HCT116 (cell line): ENCODE results near the gene CNKSR3. TPM values are rescaled to one million over a fixed set of nuclear protein-coding genes. Genes with fewer than 3 reads are reported as not detected.

Experiments
- ATAC-seq: fragments of 200-7000 bp; cut with Tn5 transposase; 2 replicates; pipeline ENCODE4 v1.9.1; 2020; ENCODE audit warnings: mild to moderate bottlenecking, moderate library complexity
- BruUV-seq: library from RNA; stranded (reverse); fragments of 400-500 nt; replicated peaks from 2 replicates; lab custom pipeline; 2021; lab: Mats Ljungman, UMichigan
- CTCF ChIA-PET: fragments of 300-600 bp; sonication (Branson Sonifier 250); formaldehyde crosslinking; loops from one replicate; lab custom pipeline; 2021; ENCODE audit warnings: antibody characterized with exemption; lab: Charles Lee
- POLR2A ChIA-PET: fragments of 300-600, 350-600 bp; sonication (Branson Sonifier 250); formaldehyde crosslinking; loops from one replicate; lab custom pipeline; 2021; ENCODE audit warnings: antibody characterized with exemption; lab: Charles Lee
- RAD21 ChIA-PET, 2 experiments: fragments of 300-600 bp; sonication (Branson Sonifier 250); formaldehyde crosslinking; loops; one replicate each; lab custom pipeline; 2023; ENCODE audit warnings: low total read pairs in 2 of 2; ENCODE audit not compliant: uncharacterized antibody in 2 of 2, unreplicated experiment in 2 of 2, low non-redundant PET in 1 of 2; lab: Charles Lee
- DNase-seq: peaks from one replicate; pipeline ENCODE4 v3.0.0-alpha.2; 2010; ENCODE audit warnings: low read depth, low spot score
- H2AFZ ChIP-seq: fragments of 200-600 bp; shearing (Covaris generic), sonication (generic); 2 replicates; pipeline ENCODE4 v1.6.1; 2017; ENCODE audit warnings: low read depth, mixed run types, mixed read lengths, antibody characterized with exemption, low read length; ENCODE audit not compliant: poor library complexity, severe bottlenecking
- H3K27ac ChIP-seq: 2 replicates; pipeline ENCODE4 v1.5.1; 2012; ENCODE audit warnings: low read depth, low read length
- H3K27me3 ChIP-seq: fragments of 200-600 bp; sonication (generic); 2 replicates; pipeline ENCODE4 v1.6.1; 2016; ENCODE audit warnings: mixed run types, low read length, mixed read lengths; ENCODE audit not compliant: insufficient read depth
- H3K36me3 ChIP-seq, 2 experiments: fragments of 200-500 bp in 1 of 2; fragments of 200-600 bp in 1 of 2; sonication (Bioruptor generic) in 1 of 2; sonication (generic) in 1 of 2; 2 replicates each; pipeline versions ENCODE4 v1.5.1 to v1.6.1; 2014 to 2016; ENCODE audit warnings: low read length in 2 of 2, inconsistent platforms in 1 of 2, mixed read lengths in 1 of 2, mixed run types in 1 of 2; ENCODE audit not compliant: insufficient read depth in 2 of 2, control insufficient read depth in 1 of 2
- H3K4me1 ChIP-seq, 2 experiments: fragments of 200-600 bp in 1 of 2; sonication (generic) in 1 of 2; 2 replicates each; pipeline versions ENCODE4 v1.5.1 to v1.6.1; 2012 to 2017; ENCODE audit warnings: low read length in 2 of 2, inconsistent platforms in 1 of 2, mild to moderate bottlenecking in 1 of 2, mixed read lengths in 1 of 2, mixed run types in 1 of 2, moderate library complexity in 1 of 2; ENCODE audit not compliant: insufficient read depth in 2 of 2, control insufficient read depth in 1 of 2
- H3K4me2 ChIP-seq: fragments of 200-600 bp; sonication (generic); 2 replicates; pipeline ENCODE4 v1.6.1; 2017; ENCODE audit warnings: mixed run types, low read length, mixed read lengths
- H3K4me3 ChIP-seq, 2 experiments: fragments of 200-600 bp in 1 of 2; sonication (generic) in 1 of 2; replicated peaks in 1 of 2; 2 replicates each; pipeline ENCODE4 v1.5.1; 2011 to 2016; ENCODE audit warnings: low read length in 2 of 2, control low read depth in 1 of 2, low read depth in 1 of 2, mild to moderate bottlenecking in 1 of 2, mixed read lengths in 1 of 2, mixed run types in 1 of 2
- H3K79me2 ChIP-seq: fragments of 200-600 bp; sonication (generic); 2 replicates; pipeline ENCODE4 v1.6.1; 2017; ENCODE audit warnings: mild to moderate bottlenecking, mixed run types, low read length, moderate library complexity, mixed read lengths; ENCODE audit not compliant: insufficient read depth
- H3K9ac ChIP-seq: fragments of 200-600 bp; sonication (generic); 2 replicates; pipeline ENCODE4 v1.6.1; 2016; ENCODE audit warnings: low read length, mixed read lengths
- H3K9me2 ChIP-seq: fragments of 200-600 bp; sonication (generic), shearing (Covaris generic); 2 replicates; pipeline ENCODE4 v1.6.1; 2017; ENCODE audit warnings: mixed run types, mild to moderate bottlenecking, moderate library complexity; ENCODE audit not compliant: insufficient read depth
- H3K9me3 ChIP-seq, 2 experiments: fragments of 200-500 bp in 1 of 2; fragments of 200-600 bp in 1 of 2; sonication (Bioruptor generic) in 1 of 2; sonication (generic) in 1 of 2; 2 replicates each; pipeline ENCODE4 v1.6.1; 2014 to 2017; ENCODE audit warnings: low read length in 2 of 2, mixed read lengths in 2 of 2, inconsistent platforms in 1 of 2, low read depth in 1 of 2, mild to moderate bottlenecking in 1 of 2, mixed run types in 1 of 2, moderate library complexity in 1 of 2; ENCODE audit not compliant: control insufficient read depth in 1 of 2, insufficient read depth in 1 of 2
- H4K20me1 ChIP-seq: fragments of 200-600 bp; sonication (generic), shearing (Covaris generic); 2 replicates; pipeline ENCODE4 v1.6.1; 2017; ENCODE audit warnings: mixed run types, mild to moderate bottlenecking, moderate library complexity; ENCODE audit not compliant: insufficient read depth
- ATF3 ChIP-seq: IDR thresholded peaks from 2 replicates; pipeline ENCODE4 v1.6.1; 2012
- EGR1 ChIP-seq: IDR thresholded peaks from 2 replicates; pipeline ENCODE4 v1.6.1; 2012; ENCODE audit warnings: low read depth
- ELF1 ChIP-seq: IDR thresholded peaks from 2 replicates; pipeline ENCODE4 v1.6.1; 2012; ENCODE audit warnings: low read depth, borderline replicate concordance
- EZH2 ChIP-seq: fragments of 200-600 bp; sonication (generic); IDR thresholded peaks from 2 replicates; pipeline ENCODE4 v1.6.1; 2017; ENCODE audit warnings: antibody characterized with exemption, mixed run types
- EZH2phosphoT487 ChIP-seq: fragments of 200-600 bp; IDR thresholded peaks from 2 replicates; pipeline ENCODE4 v1.6.1; 2018; ENCODE audit warnings: antibody characterized with exemption, borderline replicate concordance
- FOSL1 ChIP-seq: IDR thresholded peaks from 2 replicates; pipeline ENCODE4 v1.6.1; 2012; ENCODE audit warnings: low read depth
- POLR2A ChIP-seq: IDR thresholded peaks from 2 replicates; pipeline ENCODE4 v1.7.0; 2011; ENCODE audit warnings: borderline replicate concordance; ENCODE audit not compliant: insufficient read depth, insufficient read length; ENCODE audit errors: extremely low read depth
- POLR2AphosphoS5 ChIP-seq: IDR thresholded peaks from 2 replicates; pipeline ENCODE4 v1.6.1; 2011; ENCODE audit warnings: mild to moderate bottlenecking, low read depth, low read length, moderate library complexity
- RAD21 ChIP-seq: IDR thresholded peaks from 2 replicates; pipeline ENCODE4 v1.6.1; 2012; ENCODE audit warnings: low read depth, mild to moderate bottlenecking
- SIN3A ChIP-seq: IDR thresholded peaks from 2 replicates; pipeline ENCODE4 v1.6.1; 2012; ENCODE audit warnings: low read depth
- SRF ChIP-seq: IDR thresholded peaks from 2 replicates; pipeline ENCODE4 v1.6.1; 2012; ENCODE audit warnings: low read depth
- TCF7L2 ChIP-seq: IDR thresholded peaks from 2 replicates; pipeline ENCODE4 v1.7.0; 2011; ENCODE audit warnings: borderline replicate concordance, inconsistent platforms; ENCODE audit not compliant: insufficient read depth, insufficient read length; ENCODE audit errors: extremely low read depth
- ZFX ChIP-seq: fragments of 450-650 bp; IDR thresholded peaks from 2 replicates; pipeline ENCODE4 v1.6.1; 2017
- ZNF274 ChIP-seq: fragments of 200-500 bp; sonication (Bioruptor generic); IDR thresholded peaks from 2 replicates; pipeline ENCODE4 v1.6.1; 2014; ENCODE audit warnings: mild to moderate bottlenecking, low read depth, low read length, inconsistent platforms
- intact Hi-C: fragments of 100-400 bp; cut with micrococcal nuclease; formaldehyde crosslinking; loops from 2 replicates; pipeline ENCODE4 v1.10.0; 2022
- total RNA-seq: library from RNA; stranded (reverse); gene quantifications from one replicate; pipeline ENCODE4 v1.2.1, GENCODE V29; 2021; ENCODE audit not compliant: unreplicated experiment

Gene CNKSR3
- total RNA-seq, 1 experiment from 2014 or later: 15.4 TPM

DNA sequence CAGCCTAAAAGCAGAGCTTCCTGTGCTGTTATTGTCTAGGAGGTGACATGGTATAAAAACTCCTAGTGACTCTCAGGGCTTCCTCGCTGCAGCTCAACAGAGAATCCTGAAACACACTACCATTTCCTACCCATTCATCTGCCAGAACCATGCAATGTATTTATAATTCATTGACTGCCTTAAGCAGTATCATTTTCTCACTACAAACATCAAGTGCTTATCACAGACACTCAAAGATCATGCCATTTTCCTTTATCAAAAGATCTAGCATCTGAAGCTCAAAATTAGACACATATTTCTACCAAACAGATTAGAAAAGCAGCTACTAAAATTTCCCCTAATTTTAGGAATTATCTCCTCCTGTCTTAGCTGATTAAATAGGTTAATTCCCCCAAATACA lies 83.5 kb downstream of the CNKSR3 start (continued):
- TF ChIP-seq RAD21 (no peak), EGR1 (no peak)

GRCh38 chr6:154425034-154425433 lies 85.5 kb downstream of the CNKSR3 start:
- CTCF ChIA-PET: no interaction called here
- H2AFZ ChIP-seq: no peak overlapping the region

More at GRCh38 chr6:154425034-154425433, 85.5 kb downstream of the CNKSR3 start:
- no peak overlapping the region for H3K4me2 ChIP-seq
- TF ChIP-seq ELF1 (no peak), RAD21 (no peak), POLR2A (no peak), SRF (no peak), EZH2 (no peak), ZNF274 (no peak), ZFX (no peak), EGR1 (no peak), FOSL1 (no peak), ATF3 (no peak), POLR2AphosphoS5 (no peak), EZH2phosphoT487 (no peak), SIN3A (no peak), TCF7L2 (no peak)
- no peaks in the 10 kb centered on the region for H3K4me1 ChIP-seq
- no peaks in the 10 kb centered on the region for H3K79me2 ChIP-seq
- intact Hi-C loops: no loop called here
- H3K36me3 ChIP-seq: peaks cover 0 to 2% of the 10 kb centered on the region in 2 experiments; a peak in 1 of 4 replicates
- no peak for DNase-seq
- no peaks in the 10 kb centered on the region; the same call in 1 of the 2 replicates for H4K20me1 ChIP-seq
- ChIA-PET RAD21 (no interaction called here), POLR2A (no interaction called here)
- H3K9me3 ChIP-seq: no peaks in the 10 kb centered on the region
- H3K4me3 ChIP-seq: no peak overlapping the region
- H3K9me2 ChIP-seq: no peaks in the 10 kb centered on the region
- H3K27me3 ChIP-seq: no peaks in the 10 kb centered on the region
- BruUV-seq: no TSS peak
- no peak overlapping the region for H3K9ac ChIP-seq
- no peak for ATAC-seq
- H3K27ac ChIP-seq: no peak overlapping the region
